Vagina (tissue), 2 donors: ENCODE measurements around the gene RALGAPA1.
"Not testable (repeated sequence)": the region's sequence is repeated elsewhere in the genome, so short reads cannot be mapped to it uniquely, and the experiment has no call there.

Experiments used
- POLR2A ChIP-seq, 2 donors: fragments of 450-650 bp; IDR thresholded peaks; one replicate each; pipeline ENCODE4 v1.6.1; 2017; ENCODE audit warnings: antibody characterized with exemption in 2 of 2, mild to moderate bottlenecking in 2 of 2, moderate library complexity in 2 of 2
- POLR2AphosphoS5 ChIP-seq, 2 donors: sonication (generic); formaldehyde crosslinking; IDR thresholded peaks; one replicate each; pipeline ENCODE4 v1.9.0; 2017; ENCODE audit warnings: antibody characterized with exemption in 2 of 2, mild to moderate bottlenecking in 2 of 2, low read depth in 1 of 2; ENCODE audit not compliant: insufficient read depth in 1 of 2
- TF ChIP-seq, protein P1 (sequence below), 3 experiments: fragments of 450-650 bp in 2 of 3; fragments of 200-600 bp in 1 of 3; sonication (generic) in 1 of 3; IDR thresholded peaks; one replicate each; pipeline ENCODE4 v1.5.1; 2017 to 2019; ENCODE audit warnings: antibody characterized with exemption in 3 of 3, mild to moderate bottlenecking in 2 of 3, moderate library complexity in 2 of 3

DNA sequence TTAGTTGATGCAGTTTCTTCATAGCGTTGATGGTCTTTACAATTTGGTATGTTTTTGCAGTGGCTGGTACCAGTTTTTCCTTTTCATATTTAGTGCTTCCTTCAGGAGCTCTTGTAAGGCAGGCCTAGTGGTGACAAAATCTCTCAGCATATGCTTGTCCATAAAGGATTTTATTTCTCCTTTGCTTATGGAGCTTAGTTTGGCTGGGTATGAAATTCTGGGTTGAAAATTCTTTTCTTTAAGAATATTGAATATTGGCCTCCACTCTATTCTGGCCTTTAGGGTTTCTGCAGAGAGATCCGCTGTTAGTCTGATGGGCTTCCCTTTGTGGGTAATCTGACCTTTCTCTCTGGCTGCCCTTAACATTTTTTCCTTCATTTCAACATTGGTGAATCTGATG lies 33.1 kb upstream of the RALGAPA1 start:
- TF ChIP-seq, protein P1, sequence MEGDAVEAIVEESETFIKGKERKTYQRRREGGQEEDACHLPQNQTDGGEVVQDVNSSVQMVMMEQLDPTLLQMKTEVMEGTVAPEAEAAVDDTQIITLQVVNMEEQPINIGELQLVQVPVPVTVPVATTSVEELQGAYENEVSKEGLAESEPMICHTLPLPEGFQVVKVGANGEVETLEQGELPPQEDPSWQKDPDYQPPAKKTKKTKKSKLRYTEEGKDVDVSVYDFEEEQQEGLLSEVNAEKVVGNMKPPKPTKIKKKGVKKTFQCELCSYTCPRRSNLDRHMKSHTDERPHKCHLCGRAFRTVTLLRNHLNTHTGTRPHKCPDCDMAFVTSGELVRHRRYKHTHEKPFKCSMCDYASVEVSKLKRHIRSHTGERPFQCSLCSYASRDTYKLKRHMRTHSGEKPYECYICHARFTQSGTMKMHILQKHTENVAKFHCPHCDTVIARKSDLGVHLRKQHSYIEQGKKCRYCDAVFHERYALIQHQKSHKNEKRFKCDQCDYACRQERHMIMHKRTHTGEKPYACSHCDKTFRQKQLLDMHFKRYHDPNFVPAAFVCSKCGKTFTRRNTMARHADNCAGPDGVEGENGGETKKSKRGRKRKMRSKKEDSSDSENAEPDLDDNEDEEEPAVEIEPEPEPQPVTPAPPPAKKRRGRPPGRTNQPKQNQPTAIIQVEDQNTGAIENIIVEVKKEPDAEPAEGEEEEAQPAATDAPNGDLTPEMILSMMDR (IDR thresholded peaks at IDR 0.05), result not testable (repeated sequence)
- not testable (repeated sequence) for TF ChIP-seq POLR2A (IDR thresholded peaks at IDR 0.05); POLR2AphosphoS5 (IDR thresholded peaks at IDR 0.05; ENCODE audit: insufficient read depth in 1 of 2, low read depth in 1 of 2)
